WTC11 (cell line): Measurements from ENCODE around the gene FGFR3. TPM values are rescaled to one million over a fixed set of nuclear protein-coding genes. Genes with fewer than 3 reads are reported as not detected.

Experiments used
- ATAC-seq: fragments of 200-7000 bp; cut with Tn5 transposase; 2 replicates; pipeline ENCODE4 v1.10.0; 2021; ENCODE audit warnings: mild to moderate bottlenecking, moderate library complexity
- CTCF ChIA-PET: fragments of 300-600 bp; sonication (Branson Sonifier 250); formaldehyde crosslinking; loops from one replicate; lab custom pipeline; 2021; ENCODE audit warnings: antibody characterized with exemption; lab: Charles Lee
- POLR2A ChIA-PET: fragments of 350-600 bp; sonication (Branson Sonifier 250); formaldehyde crosslinking; loops from one replicate; lab custom pipeline; 2021; ENCODE audit warnings: antibody characterized with exemption; lab: Charles Lee
- DNase-seq: peaks from one replicate; pipeline ENCODE4 v3.0.0; 2021; ENCODE audit warnings: low spot score
- H3K27ac Mint-ChIP-seq: 2 replicates; pipeline ENCODE4 v1.8.0; 2021; ENCODE audit warnings: mixed read lengths
- H3K27me3 Mint-ChIP-seq: 2 replicates; pipeline ENCODE4 v1.8.0; 2021; ENCODE audit warnings: low read depth, mild to moderate bottlenecking, moderate library complexity, mixed read lengths
- H3K36me3 Mint-ChIP-seq: 2 replicates; pipeline ENCODE4 v1.8.0; 2021; ENCODE audit warnings: mixed read lengths
- H3K4me1 Mint-ChIP-seq: 2 replicates; pipeline ENCODE4 v1.8.0; 2022; ENCODE audit warnings: mixed read lengths
- H3K4me3 Mint-ChIP-seq: 2 replicates; pipeline ENCODE4 v1.8.0; 2021; ENCODE audit warnings: mild to moderate bottlenecking, moderate library complexity, mixed read lengths
- H3K9me3 Mint-ChIP-seq: 2 replicates; pipeline ENCODE4 v1.8.0; 2021; ENCODE audit warnings: mixed read lengths
- E2F1 ChIP-seq: sonication (generic); formaldehyde crosslinking; IDR thresholded peaks from 2 replicates; pipeline ENCODE4 v1.8.0; 2022; ENCODE audit warnings: mild to moderate bottlenecking, missing genetic modification reagents
- GTF2I ChIP-seq: fragments of 250-450 bp; sonication (Bioruptor Pico); conservative IDR thresholded peaks from 2 replicates; pipeline ENCODE4 v1.4.0; 2021; ENCODE audit warnings: mild to moderate bottlenecking
- NR3C1 ChIP-seq: sonication (generic); formaldehyde crosslinking; conservative IDR thresholded peaks from 2 replicates; pipeline ENCODE4 v1.8.1; 2023; ENCODE audit warnings: low read depth, mild to moderate bottlenecking, missing genetic modification reagents
- PREB ChIP-seq: sonication (generic); formaldehyde crosslinking; IDR thresholded peaks from 2 replicates; pipeline ENCODE4 v1.8.1; 2022; ENCODE audit warnings: mild to moderate bottlenecking, missing genetic modification reagents, moderate library complexity, borderline replicate concordance
- TEAD1 ChIP-seq: sonication (generic); formaldehyde crosslinking; IDR thresholded peaks from 2 replicates; pipeline ENCODE4 v1.8.0; 2022; ENCODE audit warnings: mild to moderate bottlenecking, missing genetic modification reagents
- TEAD4 ChIP-seq: sonication (generic); formaldehyde crosslinking; IDR thresholded peaks from 2 replicates; pipeline ENCODE4 v1.8.0; 2022; ENCODE audit warnings: mild to moderate bottlenecking, missing genetic modification reagents
- USF2 ChIP-seq: sonication (generic); formaldehyde crosslinking; IDR thresholded peaks from 2 replicates; pipeline ENCODE4 v1.8.1; 2023; ENCODE audit warnings: mild to moderate bottlenecking, missing genetic modification reagents, moderate library complexity
- ZBTB21 ChIP-seq: sonication (generic); formaldehyde crosslinking; IDR thresholded peaks from 2 replicates; pipeline ENCODE4 v1.8.1; 2023; ENCODE audit warnings: mild to moderate bottlenecking, missing genetic modification reagents, borderline replicate concordance
- ZNF263 ChIP-seq: sonication (generic); formaldehyde crosslinking; IDR thresholded peaks from 2 replicates; pipeline ENCODE4 v1.8.1; 2022; ENCODE audit warnings: low read depth, mild to moderate bottlenecking, moderate library complexity, missing genetic modification reagents
- ZNF423 ChIP-seq: fragments of 250-450 bp; sonication (Bioruptor Pico); IDR thresholded peaks from 2 replicates; pipeline ENCODE4 v2.1.2; 2022; ENCODE audit warnings: mild to moderate bottlenecking, moderate library complexity
- ZNF512 ChIP-seq: sonication (generic); formaldehyde crosslinking; IDR thresholded peaks from 2 replicates; pipeline ENCODE4 v1.8.1; 2022; ENCODE audit warnings: missing genetic modification reagents, borderline replicate concordance
- total RNA-seq: library from RNA; stranded (reverse); gene quantifications from 3 replicates; pipeline ENCODE4 v1.2.3, GENCODE V29; 2021
- TF ChIP-seq, protein P1 (sequence below): sonication (generic); formaldehyde crosslinking; IDR thresholded peaks from 2 replicates; pipeline ENCODE4 v1.8.0; 2023; ENCODE audit warnings: missing genetic modification reagents, mild to moderate bottlenecking, borderline replicate concordance
- TF ChIP-seq, protein P2 (sequence below): sonication (generic); formaldehyde crosslinking; conservative IDR thresholded peaks from 2 replicates; pipeline ENCODE4 v1.8.1; 2022; ENCODE audit warnings: mild to moderate bottlenecking, missing genetic modification reagents
- TF ChIP-seq, protein P3 (sequence below): sonication (generic); formaldehyde crosslinking; IDR thresholded peaks from 2 replicates; pipeline ENCODE4 v1.8.0; 2023; ENCODE audit warnings: mild to moderate bottlenecking, missing genetic modification reagents
- TF ChIP-seq, protein P4 (sequence below): sonication (generic); formaldehyde crosslinking; IDR thresholded peaks from 2 replicates; pipeline ENCODE4 v1.8.0; 2022; ENCODE audit warnings: mild to moderate bottlenecking, missing genetic modification reagents

Gene FGFR3
- total RNA-seq, 1 experiment from 2014 or later, result 19.9 TPM

DNA sequence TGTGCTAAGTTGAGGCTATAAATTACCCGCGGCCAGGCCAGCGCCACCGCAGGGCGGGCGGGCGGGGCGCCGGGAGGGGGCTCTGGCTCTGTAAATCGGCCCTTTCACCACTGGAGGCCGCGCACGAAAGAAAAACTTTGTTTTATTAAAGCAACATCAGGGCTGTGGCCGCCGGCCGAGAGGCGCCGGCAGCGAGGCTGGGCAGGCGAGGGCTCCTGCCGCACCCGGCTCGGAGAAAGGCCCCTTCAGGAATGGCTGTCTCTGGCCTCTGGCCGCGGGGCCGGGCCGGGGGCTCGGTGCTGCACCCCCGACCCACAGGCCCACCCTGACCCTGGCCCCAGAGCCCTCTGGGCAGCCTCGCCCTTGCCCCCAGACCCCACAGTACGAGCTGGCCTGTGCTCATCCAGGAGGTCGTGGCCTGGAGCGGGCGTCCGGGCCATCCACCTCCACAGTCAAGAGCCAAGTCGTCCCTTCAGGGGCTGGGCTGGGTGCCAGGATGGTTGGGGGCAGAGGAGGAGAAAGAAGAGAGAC lies 29.5 kb upstream of the FGFR3 start:
- Mint-ChIP-seq H3K9me3 (no peaks in the 10 kb centered on the region), H3K27me3 (peaks cover 2% of the 10 kb centered on the region), H3K36me3 (no peaks in the 10 kb centered on the region), H3K4me3 (no peak overlapping the region), H3K4me1 (peaks cover 11% of the 10 kb centered on the region), H3K27ac (no peak overlapping the region)
- no peak for DNase-seq
- ChIA-PET CTCF (interaction anchor here (0.6 to 3.5 kb wide), 4 partner anchors 15 to 521 kb away, joined by 4 to 32 read pairs (median 6); no protein-coding TSS in a partner anchor), POLR2A (interaction anchor here (2.8 kb wide), 1 partner anchor 13 kb away, joined by 12 read pairs; no protein-coding TSS in a partner anchor)
- TF ChIP-seq NR3C1, result no peak
- TF ChIP-seq, protein P1, sequence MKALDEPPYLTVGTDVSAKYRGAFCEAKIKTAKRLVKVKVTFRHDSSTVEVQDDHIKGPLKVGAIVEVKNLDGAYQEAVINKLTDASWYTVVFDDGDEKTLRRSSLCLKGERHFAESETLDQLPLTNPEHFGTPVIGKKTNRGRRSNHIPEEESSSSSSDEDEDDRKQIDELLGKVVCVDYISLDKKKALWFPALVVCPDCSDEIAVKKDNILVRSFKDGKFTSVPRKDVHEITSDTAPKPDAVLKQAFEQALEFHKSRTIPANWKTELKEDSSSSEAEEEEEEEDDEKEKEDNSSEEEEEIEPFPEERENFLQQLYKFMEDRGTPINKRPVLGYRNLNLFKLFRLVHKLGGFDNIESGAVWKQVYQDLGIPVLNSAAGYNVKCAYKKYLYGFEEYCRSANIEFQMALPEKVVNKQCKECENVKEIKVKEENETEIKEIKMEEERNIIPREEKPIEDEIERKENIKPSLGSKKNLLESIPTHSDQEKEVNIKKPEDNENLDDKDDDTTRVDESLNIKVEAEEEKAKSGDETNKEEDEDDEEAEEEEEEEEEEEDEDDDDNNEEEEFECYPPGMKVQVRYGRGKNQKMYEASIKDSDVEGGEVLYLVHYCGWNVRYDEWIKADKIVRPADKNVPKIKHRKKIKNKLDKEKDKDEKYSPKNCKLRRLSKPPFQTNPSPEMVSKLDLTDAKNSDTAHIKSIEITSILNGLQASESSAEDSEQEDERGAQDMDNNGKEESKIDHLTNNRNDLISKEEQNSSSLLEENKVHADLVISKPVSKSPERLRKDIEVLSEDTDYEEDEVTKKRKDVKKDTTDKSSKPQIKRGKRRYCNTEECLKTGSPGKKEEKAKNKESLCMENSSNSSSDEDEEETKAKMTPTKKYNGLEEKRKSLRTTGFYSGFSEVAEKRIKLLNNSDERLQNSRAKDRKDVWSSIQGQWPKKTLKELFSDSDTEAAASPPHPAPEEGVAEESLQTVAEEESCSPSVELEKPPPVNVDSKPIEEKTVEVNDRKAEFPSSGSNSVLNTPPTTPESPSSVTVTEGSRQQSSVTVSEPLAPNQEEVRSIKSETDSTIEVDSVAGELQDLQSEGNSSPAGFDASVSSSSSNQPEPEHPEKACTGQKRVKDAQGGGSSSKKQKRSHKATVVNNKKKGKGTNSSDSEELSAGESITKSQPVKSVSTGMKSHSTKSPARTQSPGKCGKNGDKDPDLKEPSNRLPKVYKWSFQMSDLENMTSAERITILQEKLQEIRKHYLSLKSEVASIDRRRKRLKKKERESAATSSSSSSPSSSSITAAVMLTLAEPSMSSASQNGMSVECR (CRISPR knock-in tag), result no peak
- no peak for TF ChIP-seq PREB (CRISPR knock-in tag)
- TF ChIP-seq ZNF263 (CRISPR knock-in tag), result no peak
- no peak for TF ChIP-seq GTF2I (CRISPR knock-in tag)
- no peak for TF ChIP-seq ZBTB21 (CRISPR knock-in tag)
- TF ChIP-seq, protein P2, sequence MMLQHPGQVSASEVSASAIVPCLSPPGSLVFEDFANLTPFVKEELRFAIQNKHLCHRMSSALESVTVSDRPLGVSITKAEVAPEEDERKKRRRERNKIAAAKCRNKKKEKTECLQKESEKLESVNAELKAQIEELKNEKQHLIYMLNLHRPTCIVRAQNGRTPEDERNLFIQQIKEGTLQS (CRISPR knock-in tag), result no peak
- TF ChIP-seq TEAD1 (CRISPR knock-in tag), result no peak
- no peak for ATAC-seq

DNA sequence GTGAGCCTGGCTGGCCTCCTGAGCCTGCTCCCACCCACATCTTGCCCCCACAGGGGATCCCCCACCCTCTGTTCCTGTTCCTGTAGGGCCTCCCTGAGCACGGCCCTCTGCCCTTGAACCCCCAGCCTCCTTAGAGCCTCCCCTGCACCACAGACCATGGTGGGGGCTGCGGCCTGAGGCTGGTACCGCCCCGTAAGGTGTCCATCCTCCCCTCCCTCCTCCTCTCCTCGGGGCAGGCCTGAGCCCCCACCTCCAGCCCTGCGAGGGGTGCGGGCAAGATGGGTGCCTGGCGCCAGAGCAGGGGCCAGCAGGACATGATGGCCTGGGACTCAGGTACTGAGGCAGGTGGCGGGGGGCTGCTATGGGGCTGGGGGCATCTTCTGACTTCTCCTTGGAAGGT lies 28.4 kb upstream of the FGFR3 start:
- Mint-ChIP-seq H3K27me3 (peaks cover 4% of the 10 kb centered on the region), H3K4me3 (no peak overlapping the region)
- DNase-seq, result no peak
- CTCF ChIA-PET, result interaction anchor here (1.6 to 5.7 kb wide), 4 partner anchors 13 to 44 kb away, joined by 7 to 45 read pairs (median 20); partner anchors contain the start of gene FGFR3
- TF ChIP-seq E2F1 (CRISPR knock-in tag) (no peak), ZNF263 (CRISPR knock-in tag) (peak; percentile 36; the same call in 1 of the 2 replicates)
- TF ChIP-seq, all 79 proteins: peak for 1
- POLR2A ChIA-PET, result interaction anchor here (0.7 to 2.8 kb wide), 2 partner anchors 12 to 13 kb away, joined by 3 to 12 read pairs; no protein-coding TSS in a partner anchor
- Mint-ChIP-seq H3K36me3 (no peaks in the 10 kb centered on the region), H3K27ac (no peak overlapping the region), H3K4me1 (peaks cover 13% of the 10 kb centered on the region), H3K9me3 (no peaks in the 10 kb centered on the region)
- ATAC-seq, result no peak

- Mint-ChIP-seq H3K4me1 (peaks cover 13% of the 10 kb centered on the region), H3K36me3 (no peaks in the 10 kb centered on the region), H3K27ac (peak overlapping the region; percentile 60; the same call in 1 of the 2 replicates), H3K27me3 (peaks cover 4% of the 10 kb centered on the region), H3K4me3 (no peak overlapping the region), H3K9me3 (no peaks in the 10 kb centered on the region)
- POLR2A ChIA-PET, result interaction anchor here (0.7 to 2.8 kb wide), 3 partner anchors 11 to 27 kb away, joined by 3 to 12 read pairs (median 4); partner anchors contain the start of gene FGFR3
- ATAC-seq (no peak), DNase-seq (no peak)
- CTCF ChIA-PET, result interaction anchor here (1.6 to 5.7 kb wide), 5 partner anchors 14 to 43 kb away, joined by 7 to 88 read pairs (median 32); partner anchors contain the start of gene FGFR3
- TF ChIP-seq TEAD4, result no peak
- no peak for TF ChIP-seq ZNF423 (CRISPR knock-in tag)
- TF ChIP-seq ZNF512 (CRISPR knock-in tag), result no peak
- TF ChIP-seq, protein P3, sequence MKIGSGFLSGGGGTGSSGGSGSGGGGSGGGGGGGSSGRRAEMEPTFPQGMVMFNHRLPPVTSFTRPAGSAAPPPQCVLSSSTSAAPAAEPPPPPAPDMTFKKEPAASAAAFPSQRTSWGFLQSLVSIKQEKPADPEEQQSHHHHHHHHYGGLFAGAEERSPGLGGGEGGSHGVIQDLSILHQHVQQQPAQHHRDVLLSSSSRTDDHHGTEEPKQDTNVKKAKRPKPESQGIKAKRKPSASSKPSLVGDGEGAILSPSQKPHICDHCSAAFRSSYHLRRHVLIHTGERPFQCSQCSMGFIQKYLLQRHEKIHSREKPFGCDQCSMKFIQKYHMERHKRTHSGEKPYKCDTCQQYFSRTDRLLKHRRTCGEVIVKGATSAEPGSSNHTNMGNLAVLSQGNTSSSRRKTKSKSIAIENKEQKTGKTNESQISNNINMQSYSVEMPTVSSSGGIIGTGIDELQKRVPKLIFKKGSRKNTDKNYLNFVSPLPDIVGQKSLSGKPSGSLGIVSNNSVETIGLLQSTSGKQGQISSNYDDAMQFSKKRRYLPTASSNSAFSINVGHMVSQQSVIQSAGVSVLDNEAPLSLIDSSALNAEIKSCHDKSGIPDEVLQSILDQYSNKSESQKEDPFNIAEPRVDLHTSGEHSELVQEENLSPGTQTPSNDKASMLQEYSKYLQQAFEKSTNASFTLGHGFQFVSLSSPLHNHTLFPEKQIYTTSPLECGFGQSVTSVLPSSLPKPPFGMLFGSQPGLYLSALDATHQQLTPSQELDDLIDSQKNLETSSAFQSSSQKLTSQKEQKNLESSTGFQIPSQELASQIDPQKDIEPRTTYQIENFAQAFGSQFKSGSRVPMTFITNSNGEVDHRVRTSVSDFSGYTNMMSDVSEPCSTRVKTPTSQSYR (CRISPR knock-in tag), result no peak
- peak; percentile 84 for TF ChIP-seq USF2 (CRISPR knock-in tag)
- peak; percentile 93 for TF ChIP-seq ZNF263 (CRISPR knock-in tag)
- TF ChIP-seq, protein P4, sequence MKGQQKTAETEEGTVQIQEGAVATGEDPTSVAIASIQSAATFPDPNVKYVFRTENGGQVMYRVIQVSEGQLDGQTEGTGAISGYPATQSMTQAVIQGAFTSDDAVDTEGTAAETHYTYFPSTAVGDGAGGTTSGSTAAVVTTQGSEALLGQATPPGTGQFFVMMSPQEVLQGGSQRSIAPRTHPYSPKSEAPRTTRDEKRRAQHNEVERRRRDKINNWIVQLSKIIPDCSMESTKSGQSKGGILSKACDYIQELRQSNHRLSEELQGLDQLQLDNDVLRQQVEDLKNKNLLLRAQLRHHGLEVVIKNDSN (CRISPR knock-in tag), result peak; percentile 73
Measured at GRCh38 chr4:1765409-1766072, 27.6 kb upstream of the FGFR3 start.
